Measurements from ENCODE around the gene TMEM267. TPM values are rescaled to one million over a fixed set of nuclear protein-coding genes. Genes with fewer than 3 reads are reported as not detected.

The TMEM267 gene
- total RNA-seq, 1 experiment from 2014 or later = 17.5 TPM

DNA sequence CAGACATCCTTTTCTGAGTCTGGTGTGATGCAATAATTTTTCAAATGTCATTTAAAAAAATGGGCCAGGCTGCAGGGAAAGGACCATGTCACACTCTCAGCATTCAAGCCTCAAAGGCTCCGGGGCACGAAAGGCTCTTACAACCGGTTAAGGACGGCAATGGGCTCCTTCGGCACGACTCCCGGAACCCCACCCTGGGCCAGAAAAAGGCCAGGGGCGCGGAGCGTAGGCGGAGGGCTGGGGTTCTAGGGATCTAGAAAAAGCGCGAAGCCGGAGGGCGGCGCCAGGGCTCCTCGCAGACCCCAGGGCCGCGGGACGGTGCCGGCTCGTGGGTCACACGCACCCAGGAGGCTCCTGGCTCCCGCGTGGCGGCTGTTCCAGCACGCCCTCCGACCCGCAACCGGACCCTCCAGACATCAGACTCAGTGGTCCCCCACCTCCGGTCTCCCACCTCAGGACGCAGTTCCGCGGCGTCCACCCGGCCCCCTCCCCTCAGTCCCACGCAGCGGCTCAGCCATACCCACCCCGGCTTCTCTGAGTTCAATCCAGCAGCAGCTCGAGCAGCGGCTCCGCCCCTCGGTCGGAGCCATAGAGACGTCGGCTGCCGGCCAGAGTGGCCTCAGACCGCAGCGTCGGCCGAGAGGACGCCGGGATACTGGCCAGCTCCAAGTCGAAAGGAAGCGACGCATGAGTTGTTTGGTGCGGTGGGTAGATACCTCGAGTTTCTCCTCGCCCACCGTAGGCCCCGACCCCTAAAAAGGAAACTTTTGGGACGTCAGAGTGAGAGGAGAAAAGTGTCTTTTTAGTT, at the start of gene TMEM267 (continued):
- TF ChIP-seq, protein P1, sequence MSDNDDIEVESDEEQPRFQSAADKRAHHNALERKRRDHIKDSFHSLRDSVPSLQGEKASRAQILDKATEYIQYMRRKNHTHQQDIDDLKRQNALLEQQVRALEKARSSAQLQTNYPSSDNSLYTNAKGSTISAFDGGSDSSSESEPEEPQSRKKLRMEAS (IDR thresholded peaks at IDR 0.05) = peak; percentile 62
- 0 out of 2 replicates have a peak, but pooled peaks have one; percentile 44 for TF ChIP-seq CBX3 (IDR thresholded peaks at IDR 0.05; ENCODE audit: low read depth)
- TF ChIP-seq ELF1 (IDR thresholded peaks at IDR 0.05; ENCODE audit: borderline replicate concordance, low read depth) = no peak
- peak; percentile 51; the same call in 1 of the 2 replicates for TF ChIP-seq EGR1 (IDR thresholded peaks at IDR 0.05; ENCODE audit: low read depth)
- no peak for TF ChIP-seq CEBPB (IDR thresholded peaks at IDR 0.05; ENCODE audit: low read depth)
- no peak for TF ChIP-seq FOSL1 (IDR thresholded peaks at IDR 0.05; ENCODE audit: low read depth)
- TF ChIP-seq ZNF274 (IDR thresholded peaks at IDR 0.05; ENCODE audit: low read depth, low read length) = no peak
- no peak for TF ChIP-seq RAD21 (IDR thresholded peaks at IDR 0.05; ENCODE audit: low read depth)
- no peak for TF ChIP-seq EZH2phosphoT487 (IDR thresholded peaks at IDR 0.05; ENCODE audit: borderline replicate concordance)
- TF ChIP-seq POLR2AphosphoS5 (IDR thresholded peaks at IDR 0.05; ENCODE audit: low read depth, low read length) = peak; percentile 91; the same call in 1 of the 2 replicates

DNA sequence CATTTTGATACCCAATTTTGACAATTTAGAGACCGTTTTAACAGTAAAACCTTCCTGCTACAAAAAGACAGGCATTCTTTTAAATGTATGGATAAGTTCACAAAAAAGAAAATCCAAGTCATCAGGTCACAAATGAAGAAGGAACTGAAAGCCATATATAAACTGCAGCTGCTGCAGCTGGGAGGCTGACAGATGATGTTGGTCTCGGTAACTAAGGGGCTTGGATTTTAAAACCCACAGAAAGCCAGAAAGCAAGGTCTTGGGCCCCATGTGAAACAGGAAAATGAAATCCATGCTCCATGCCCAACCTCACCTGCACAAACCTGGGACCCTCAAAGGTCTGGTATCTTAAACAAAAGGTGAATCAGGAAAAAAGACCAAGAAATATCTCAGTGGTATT, 47.0 kb upstream of the TMEM267 start:
- no peaks in the 10 kb centered on the region for H3K9me3 ChIP-seq (ENCODE audit: control insufficient read depth in 1 of 2, insufficient read depth in 1 of 2, low read depth in 1 of 2, low read length in 2 of 2)
- H2AFZ ChIP-seq (ENCODE audit: low read depth, low read length, poor library complexity, severe bottlenecking) = no peak overlapping the region
- no peak overlapping the region for H3K4me2 ChIP-seq (ENCODE audit: low read length)
- H3K9ac ChIP-seq (ENCODE audit: low read length) = no peak overlapping the region
- H3K4me1 ChIP-seq (ENCODE audit: control insufficient read depth in 1 of 2, insufficient read depth in 2 of 2, low read length in 2 of 2) = no peaks in the 10 kb centered on the region
- ChIA-PET CTCF (no interaction called here), POLR2A (no interaction called here), RAD21 (ENCODE audit: low non-redundant PET in 1 of 2, low total read pairs in 2 of 2, uncharacterized antibody in 2 of 2, unreplicated experiment in 2 of 2) (no interaction called here)
- no peaks in the 10 kb centered on the region for H3K27me3 ChIP-seq (ENCODE audit: insufficient read depth, low read length)
- no peaks in the 10 kb centered on the region for H3K79me2 ChIP-seq (ENCODE audit: insufficient read depth, low read length)
- H3K27ac ChIP-seq (ENCODE audit: low read depth, low read length) = no peak overlapping the region
- H3K4me3 ChIP-seq (replicated peaks in 1 of 2; ENCODE audit: low read depth in 1 of 2, low read length in 2 of 2) = no peak overlapping the region
- no peaks in the 10 kb centered on the region for H4K20me1 ChIP-seq (ENCODE audit: insufficient read depth)
- no TSS peak for BruUV-seq (replicated peaks)
- ATAC-seq (no peak), DNase-seq (ENCODE audit: low read depth, low spot score) (no peak)
- H3K36me3 ChIP-seq (ENCODE audit: control insufficient read depth in 1 of 2, insufficient read depth in 2 of 2, low read length in 2 of 2) = peaks cover 51 to 63% of the 10 kb centered on the region in 2 experiments
- intact Hi-C loops (cut with micrococcal nuclease) = no loop called here
- H3K9me2 ChIP-seq (ENCODE audit: insufficient read depth) = no peaks in the 10 kb centered on the region
- TF ChIP-seq EZH2 (IDR thresholded peaks at IDR 0.05) = no peak
- TF ChIP-seq TCF7L2 (IDR thresholded peaks at IDR 0.05; ENCODE audit: borderline replicate concordance, extremely low read depth, insufficient read depth, insufficient read length) = no peak
- no peak for TF ChIP-seq ELF1 (IDR thresholded peaks at IDR 0.05; ENCODE audit: borderline replicate concordance, low read depth)
- no peak for TF ChIP-seq JUND (IDR thresholded peaks at IDR 0.05)
- TF ChIP-seq, protein P2, sequence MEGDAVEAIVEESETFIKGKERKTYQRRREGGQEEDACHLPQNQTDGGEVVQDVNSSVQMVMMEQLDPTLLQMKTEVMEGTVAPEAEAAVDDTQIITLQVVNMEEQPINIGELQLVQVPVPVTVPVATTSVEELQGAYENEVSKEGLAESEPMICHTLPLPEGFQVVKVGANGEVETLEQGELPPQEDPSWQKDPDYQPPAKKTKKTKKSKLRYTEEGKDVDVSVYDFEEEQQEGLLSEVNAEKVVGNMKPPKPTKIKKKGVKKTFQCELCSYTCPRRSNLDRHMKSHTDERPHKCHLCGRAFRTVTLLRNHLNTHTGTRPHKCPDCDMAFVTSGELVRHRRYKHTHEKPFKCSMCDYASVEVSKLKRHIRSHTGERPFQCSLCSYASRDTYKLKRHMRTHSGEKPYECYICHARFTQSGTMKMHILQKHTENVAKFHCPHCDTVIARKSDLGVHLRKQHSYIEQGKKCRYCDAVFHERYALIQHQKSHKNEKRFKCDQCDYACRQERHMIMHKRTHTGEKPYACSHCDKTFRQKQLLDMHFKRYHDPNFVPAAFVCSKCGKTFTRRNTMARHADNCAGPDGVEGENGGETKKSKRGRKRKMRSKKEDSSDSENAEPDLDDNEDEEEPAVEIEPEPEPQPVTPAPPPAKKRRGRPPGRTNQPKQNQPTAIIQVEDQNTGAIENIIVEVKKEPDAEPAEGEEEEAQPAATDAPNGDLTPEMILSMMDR (IDR thresholded peaks at IDR 0.05 in 2 of 3, conservative IDR thresholded peaks at IDR 0.05 in 1 of 3; ENCODE audit: borderline replicate concordance in 1 of 3, insufficient read depth in 1 of 3, low read depth in 2 of 3, low read length in 2 of 3) = no peak
- TF ChIP-seq ZFX (IDR thresholded peaks at IDR 0.05) = no peak
- TF ChIP-seq SP1 (IDR thresholded peaks at IDR 0.05; ENCODE audit: low read depth) = no peak
- TF ChIP-seq FOSL1 (IDR thresholded peaks at IDR 0.05; ENCODE audit: low read depth) = no peak
- TF ChIP-seq, protein P3, sequence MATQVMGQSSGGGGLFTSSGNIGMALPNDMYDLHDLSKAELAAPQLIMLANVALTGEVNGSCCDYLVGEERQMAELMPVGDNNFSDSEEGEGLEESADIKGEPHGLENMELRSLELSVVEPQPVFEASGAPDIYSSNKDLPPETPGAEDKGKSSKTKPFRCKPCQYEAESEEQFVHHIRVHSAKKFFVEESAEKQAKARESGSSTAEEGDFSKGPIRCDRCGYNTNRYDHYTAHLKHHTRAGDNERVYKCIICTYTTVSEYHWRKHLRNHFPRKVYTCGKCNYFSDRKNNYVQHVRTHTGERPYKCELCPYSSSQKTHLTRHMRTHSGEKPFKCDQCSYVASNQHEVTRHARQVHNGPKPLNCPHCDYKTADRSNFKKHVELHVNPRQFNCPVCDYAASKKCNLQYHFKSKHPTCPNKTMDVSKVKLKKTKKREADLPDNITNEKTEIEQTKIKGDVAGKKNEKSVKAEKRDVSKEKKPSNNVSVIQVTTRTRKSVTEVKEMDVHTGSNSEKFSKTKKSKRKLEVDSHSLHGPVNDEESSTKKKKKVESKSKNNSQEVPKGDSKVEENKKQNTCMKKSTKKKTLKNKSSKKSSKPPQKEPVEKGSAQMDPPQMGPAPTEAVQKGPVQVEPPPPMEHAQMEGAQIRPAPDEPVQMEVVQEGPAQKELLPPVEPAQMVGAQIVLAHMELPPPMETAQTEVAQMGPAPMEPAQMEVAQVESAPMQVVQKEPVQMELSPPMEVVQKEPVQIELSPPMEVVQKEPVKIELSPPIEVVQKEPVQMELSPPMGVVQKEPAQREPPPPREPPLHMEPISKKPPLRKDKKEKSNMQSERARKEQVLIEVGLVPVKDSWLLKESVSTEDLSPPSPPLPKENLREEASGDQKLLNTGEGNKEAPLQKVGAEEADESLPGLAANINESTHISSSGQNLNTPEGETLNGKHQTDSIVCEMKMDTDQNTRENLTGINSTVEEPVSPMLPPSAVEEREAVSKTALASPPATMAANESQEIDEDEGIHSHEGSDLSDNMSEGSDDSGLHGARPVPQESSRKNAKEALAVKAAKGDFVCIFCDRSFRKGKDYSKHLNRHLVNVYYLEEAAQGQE (IDR thresholded peaks at IDR 0.05; ENCODE audit: low read depth) = no peak
- no peak for TF ChIP-seq POLR2AphosphoS5 (IDR thresholded peaks at IDR 0.05; ENCODE audit: low read depth, low read length)
- no peak for TF ChIP-seq CEBPB (IDR thresholded peaks at IDR 0.05; ENCODE audit: low read depth)
- TF ChIP-seq ZNF274 (IDR thresholded peaks at IDR 0.05; ENCODE audit: low read depth, low read length) = no peak

All from HCT116 (cell line).